ENCODE measurements around the gene TRPC4AP.

DNA sequence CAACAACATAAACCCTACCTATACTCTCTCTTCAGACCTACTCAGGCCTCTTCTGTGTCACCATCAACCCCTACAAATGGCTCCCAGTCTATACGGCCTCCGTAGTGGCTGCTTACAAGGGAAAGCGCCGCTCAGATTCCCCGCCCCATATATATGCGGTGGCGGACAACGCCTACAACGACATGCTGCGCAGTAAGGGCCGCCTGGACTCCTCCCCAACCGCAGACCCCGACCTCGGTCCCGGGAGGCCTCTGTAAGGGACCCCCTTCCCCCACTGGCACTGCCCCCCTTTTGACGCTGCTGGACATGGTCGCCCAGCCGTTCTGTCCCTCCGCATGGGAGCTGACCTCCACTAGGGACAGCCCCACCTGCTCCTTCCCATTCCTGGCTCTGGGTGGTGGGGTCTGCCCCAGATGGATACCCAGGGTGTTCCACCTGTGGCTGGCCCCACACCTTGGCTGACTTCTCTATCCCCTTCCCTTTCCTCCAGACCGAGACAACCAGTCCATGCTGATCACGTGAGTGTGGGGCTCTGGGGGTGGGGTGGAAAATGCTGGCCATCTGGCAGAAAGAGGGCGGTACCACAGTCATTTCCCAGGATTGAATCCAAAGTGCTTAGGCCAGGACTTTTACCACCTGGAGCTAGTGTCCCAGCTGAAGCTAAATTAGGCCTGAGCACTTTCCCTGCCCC, 111.9 kb downstream of the TRPC4AP start:
- TF ChIP-seq, protein P1, sequence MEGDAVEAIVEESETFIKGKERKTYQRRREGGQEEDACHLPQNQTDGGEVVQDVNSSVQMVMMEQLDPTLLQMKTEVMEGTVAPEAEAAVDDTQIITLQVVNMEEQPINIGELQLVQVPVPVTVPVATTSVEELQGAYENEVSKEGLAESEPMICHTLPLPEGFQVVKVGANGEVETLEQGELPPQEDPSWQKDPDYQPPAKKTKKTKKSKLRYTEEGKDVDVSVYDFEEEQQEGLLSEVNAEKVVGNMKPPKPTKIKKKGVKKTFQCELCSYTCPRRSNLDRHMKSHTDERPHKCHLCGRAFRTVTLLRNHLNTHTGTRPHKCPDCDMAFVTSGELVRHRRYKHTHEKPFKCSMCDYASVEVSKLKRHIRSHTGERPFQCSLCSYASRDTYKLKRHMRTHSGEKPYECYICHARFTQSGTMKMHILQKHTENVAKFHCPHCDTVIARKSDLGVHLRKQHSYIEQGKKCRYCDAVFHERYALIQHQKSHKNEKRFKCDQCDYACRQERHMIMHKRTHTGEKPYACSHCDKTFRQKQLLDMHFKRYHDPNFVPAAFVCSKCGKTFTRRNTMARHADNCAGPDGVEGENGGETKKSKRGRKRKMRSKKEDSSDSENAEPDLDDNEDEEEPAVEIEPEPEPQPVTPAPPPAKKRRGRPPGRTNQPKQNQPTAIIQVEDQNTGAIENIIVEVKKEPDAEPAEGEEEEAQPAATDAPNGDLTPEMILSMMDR (conservative IDR thresholded peaks at IDR 0.05; ENCODE audit: low read length): no peak
- no peak for TF ChIP-seq EZH2phosphoT487 (IDR thresholded peaks at IDR 0.05; ENCODE audit: borderline replicate concordance)

All from Loucy (cell line).